Uterus (tissue), 4 donors: ENCODE results near the gene GHITM. TPM values are rescaled to one million over a fixed set of nuclear protein-coding genes. Genes with fewer than 3 reads are reported as not detected.

Experiments
- DNase-seq, 2 donors: peaks; one replicate each; pipeline ENCODE4 v3.0.0-alpha.2; 2019 to 2020
- H3K27ac ChIP-seq, 2 donors: fragments of 200-600 bp; sonication (generic); 1 replicate in 1 of 2; 2 replicates in 1 of 2; pipeline ENCODE4 v1.5.1; 2016 to 2018
- H3K27me3 ChIP-seq, 2 donors: fragments of 200-600 bp; sonication (generic); one replicate each; pipeline ENCODE4 v1.5.1; 2018 to 2019; ENCODE audit warnings: control low read depth in 1 of 2
- H3K36me3 ChIP-seq, 2 donors: fragments of 200-600 bp; sonication (generic); one replicate each; pipeline ENCODE4 v1.5.1; 2019; ENCODE audit warnings: control low read depth in 1 of 2
- H3K4me1 ChIP-seq, 2 donors: fragments of 200-600 bp; sonication (generic); one replicate each; pipeline ENCODE4 v1.5.1; 2018 to 2019; ENCODE audit warnings: control low read depth in 1 of 2
- H3K4me3 ChIP-seq, 2 donors: fragments of 200-600 bp; sonication (generic); 1 replicate in 1 of 2; 2 replicates in 1 of 2; pipeline ENCODE4 v1.5.1; 2018 to 2019; ENCODE audit warnings: mild to moderate bottlenecking in 1 of 2
- H3K9me3 ChIP-seq, 2 donors: fragments of 200-600 bp; sonication (generic); one replicate each; pipeline ENCODE4 v1.5.1; 2019; ENCODE audit warnings: control low read depth in 1 of 2
- CTCF ChIP-seq, 4 experiments: fragments of 200-600 bp in 2 of 4; fragments of 450-650 bp in 2 of 4; sonication (generic) in 2 of 4; IDR thresholded peaks; one replicate each; pipeline ENCODE4 v1.5.1; 2016 to 2019; ENCODE audit warnings: antibody characterized with exemption in 4 of 4, mild to moderate bottlenecking in 2 of 4, moderate library complexity in 1 of 4
- POLR2A ChIP-seq, 2 donors: fragments of 450-650 bp; IDR thresholded peaks; one replicate each; pipeline ENCODE4 v1.6.1; 2016; ENCODE audit warnings: antibody characterized with exemption in 2 of 2, mild to moderate bottlenecking in 1 of 2, moderate library complexity in 1 of 2
- intact Hi-C: fragments of 100-400 bp; cut with DNase I; formaldehyde crosslinking; loops from one replicate; pipeline ENCODE4 v1.15.1; 2023; ENCODE audit warnings: low total_unique reads
- total RNA-seq, 4 donors: library from RNA; depleted of rRNA in 3 of 4; stranded (reverse); fragments of >200 nt in 3 of 4; gene quantifications; one replicate each; pipeline versions ENCODE4 v1.1.0 to v1.2.4, GENCODE V29; 2014 to 2023
- donor health status: DM: yes; HTN: yes; CAD: no.

GHITM gene
- total RNA-seq, 4 donors from 2014 or later, result 83.6 to 141 (median 113) TPM

DNA sequence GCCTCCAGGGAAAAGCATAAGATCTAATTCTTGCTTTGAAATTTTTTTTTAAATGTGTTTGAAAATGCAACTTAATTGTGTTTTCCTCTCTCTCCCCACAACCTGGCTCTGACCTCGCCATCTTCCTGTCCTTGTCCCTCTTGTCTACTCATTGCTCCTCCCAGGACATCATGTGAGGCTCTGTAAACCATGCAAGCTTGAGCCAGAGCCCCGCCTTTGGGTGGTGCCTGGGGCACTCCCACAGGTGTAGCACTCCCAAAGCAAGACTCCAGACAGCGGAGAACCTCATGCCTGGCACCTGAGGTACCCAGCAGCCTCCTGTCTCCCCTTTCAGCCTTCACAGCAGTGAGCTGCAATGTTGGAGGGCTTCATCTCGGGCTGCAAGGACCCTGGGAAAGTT, 45.2 kb downstream of the GHITM start:
- Histone ChIP-seq H3K9me3 (no peaks in the 10 kb centered on the region), H3K27ac (no peak overlapping the region), H3K4me1 (no peaks in the 10 kb centered on the region), H3K4me3 (no peak overlapping the region), H3K36me3 (no peaks in the 10 kb centered on the region), H3K27me3 (no peaks in the 10 kb centered on the region)
- TF ChIP-seq POLR2A (IDR thresholded peaks at IDR 0.05) (no peak), CTCF (IDR thresholded peaks at IDR 0.05) (no peak)
- intact Hi-C loops, result no loop called here
- DNase-seq, result no peak

GRCh38 chr10:84185526-84186175, 46.3 kb downstream of the GHITM start:
- intact Hi-C loops, result no loop called here

GRCh38 chr10:84188815-84189214, 49.5 kb downstream of the GHITM start:
- H3K4me1 ChIP-seq, result no peaks in the 10 kb centered on the region

More at GRCh38 chr10:84185526-84186175, 46.3 kb downstream of the GHITM start:
- Histone ChIP-seq H3K27ac (no peak overlapping the region), H3K4me1 (no peaks in the 10 kb centered on the region), H3K4me3 (no peak overlapping the region), H3K9me3 (no peaks in the 10 kb centered on the region), H3K36me3 (no peaks in the 10 kb centered on the region), H3K27me3 (no peaks in the 10 kb centered on the region)
- no peak for DNase-seq
- TF ChIP-seq POLR2A (IDR thresholded peaks at IDR 0.05), result no peak
- TF ChIP-seq CTCF (IDR thresholded peaks at IDR 0.05), result no peak

DNA sequence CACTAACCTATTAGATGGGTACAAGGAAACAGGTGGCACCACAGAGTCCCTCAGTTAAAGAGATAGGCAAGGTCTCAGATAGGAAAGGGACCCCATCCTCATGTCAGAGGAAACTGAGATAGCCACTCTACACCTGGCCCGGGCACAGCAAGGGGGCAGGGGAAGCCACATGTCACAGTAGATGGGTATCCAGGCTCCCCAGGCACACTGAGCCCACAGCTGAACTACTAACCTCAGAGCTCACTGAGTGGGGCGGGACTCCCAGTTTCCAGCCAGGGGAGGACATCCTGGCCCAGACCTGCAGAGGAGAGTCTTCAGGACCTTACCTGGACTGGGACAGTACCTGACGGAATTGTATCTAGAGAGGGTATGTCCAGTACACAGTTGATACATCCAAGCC, 51.3 kb downstream of the GHITM start:
- intact Hi-C loops, result no loop called here
- no peak overlapping the region for H3K27ac ChIP-seq
- H3K9me3 ChIP-seq, result no peaks in the 10 kb centered on the region
- no peaks in the 10 kb centered on the region for H3K4me1 ChIP-seq
- no peak overlapping the region for H3K4me3 ChIP-seq
- no peak for DNase-seq
- TF ChIP-seq CTCF (IDR thresholded peaks at IDR 0.05), result no peak
- no peak for TF ChIP-seq POLR2A (IDR thresholded peaks at IDR 0.05)
- peaks cover 0 to 6% of the 10 kb centered on the region in 2 donors for H3K27me3 ChIP-seq
- H3K36me3 ChIP-seq, result no peaks in the 10 kb centered on the region

More at GRCh38 chr10:84188815-84189214, 49.5 kb downstream of the GHITM start:
- intact Hi-C loops, result no loop called here
- no peaks in the 10 kb centered on the region for H3K36me3 ChIP-seq
- no peak overlapping the region for H3K4me3 ChIP-seq
- no peak overlapping the region for H3K27ac ChIP-seq
- DNase-seq, result no peak
- TF ChIP-seq CTCF (IDR thresholded peaks at IDR 0.05) (no peak), POLR2A (IDR thresholded peaks at IDR 0.05) (no peak)
- H3K27me3 ChIP-seq, result no peaks in the 10 kb centered on the region
- no peaks in the 10 kb centered on the region for H3K9me3 ChIP-seq

- Histone ChIP-seq H3K4me3 (no peak overlapping the region), H3K9me3 (no peaks in the 10 kb centered on the region), H3K4me1 (no peaks in the 10 kb centered on the region), H3K36me3 (no peaks in the 10 kb centered on the region), H3K27ac (no peak overlapping the region), H3K27me3 (peaks cover 0 to 6% of the 10 kb centered on the region in 2 donors)
- no peak for TF ChIP-seq POLR2A (IDR thresholded peaks at IDR 0.05)
- TF ChIP-seq CTCF (IDR thresholded peaks at IDR 0.05), result no peak
- DNase-seq, result no peak
- intact Hi-C loops, result no loop called here
These were observed 51.8 kb downstream of the GHITM start for GRCh38 chr10:84191106-84191505.
